Stimulated activated naive CD8-positive, alpha-beta T cell treated with anti-CD3 and anti-CD28 coated beads, Interleukin-15, Interleukin-2, amounts not matched to agents 100 U/mL and 50 U/mL, for 24 hours (primary cell): ENCODE results near the gene OR13C9.
"Not testable (repeated sequence)": the region's sequence is repeated elsewhere in the genome, so short reads cannot be mapped to it uniquely, and the experiment has no call there.

Source experiments
- ATAC-seq: fragments of 150-1000 bp; cut with Tn5 transposase; one replicate; pipeline ENCODE4 v1.10.0; 2021
- DNase-seq: peaks from one replicate; pipeline ENCODE4 v3.0.0; 2021

The OR13C9 gene

DNA sequence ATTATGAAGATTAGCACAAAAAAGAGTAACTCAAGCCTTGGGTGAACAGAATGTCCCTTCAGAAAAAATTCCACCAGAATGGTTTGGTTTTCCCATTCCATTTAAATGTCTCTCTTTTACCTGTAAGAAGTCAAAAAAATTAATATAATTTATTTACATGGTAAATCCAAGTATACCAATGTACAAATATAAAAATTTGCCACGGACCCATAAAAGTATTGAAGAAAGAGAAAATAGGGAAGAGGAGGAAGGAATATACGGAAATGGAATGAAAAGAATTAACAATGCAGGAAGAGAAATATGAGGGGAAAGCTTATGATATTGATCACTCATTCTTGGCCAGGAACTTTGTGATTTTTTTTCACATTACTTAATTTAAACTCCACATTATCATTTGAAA is at the start of gene OR13C9:
Gene OR13C9, minus strand, starts transcription at position 101 of the 400 bp plus-strand sequence. Its CDS starts 0 bp downstream, at position 101.
- ATAC-seq (no peak), DNase-seq (no peak)

DNA sequence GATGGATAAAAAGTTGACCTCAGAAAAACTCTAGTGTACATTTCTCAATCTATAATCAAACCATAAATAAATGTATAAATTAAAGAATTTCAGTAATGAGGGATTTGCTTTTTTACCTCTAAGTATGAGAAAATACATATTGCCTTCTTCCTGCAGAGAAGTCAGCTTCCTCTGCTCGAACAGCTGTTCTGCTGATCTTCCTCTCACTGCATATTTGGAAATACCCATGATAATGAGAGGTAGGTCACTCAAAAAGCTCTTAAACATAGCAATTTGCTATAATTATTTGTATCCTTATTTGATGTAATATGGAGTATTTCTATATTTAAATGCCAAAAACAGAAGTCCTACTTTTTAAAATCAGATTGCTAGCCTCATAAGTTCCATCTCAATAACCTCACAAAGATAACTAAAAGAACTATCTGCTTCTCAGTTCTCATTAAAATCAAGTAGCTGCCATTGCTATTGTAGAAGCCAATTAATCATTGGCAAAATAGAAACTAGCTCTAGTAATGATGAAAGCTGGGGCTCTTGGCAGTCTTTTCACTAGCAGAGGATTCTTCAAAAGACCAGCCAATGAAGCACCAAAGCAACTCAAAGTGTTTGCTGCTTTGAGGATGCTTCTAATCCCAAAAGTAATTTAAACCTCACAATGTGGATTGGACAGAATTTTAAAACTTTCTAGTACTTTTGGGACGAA is 40.6 kb upstream of the OR13C9 start:
- no peak for DNase-seq
- ATAC-seq: no peak

GRCh38 chr9:104635456-104635855 is 17.5 kb upstream of the OR13C9 start:
- no peak for ATAC-seq

GRCh38 chr9:104633976-104634520 is 16.0 kb upstream of the OR13C9 start:
- no peak for DNase-seq
- no peak for ATAC-seq

More at GRCh38 chr9:104635456-104635855, 17.5 kb upstream of the OR13C9 start:
- no peak for DNase-seq

GRCh38 chr9:104625964-104626363 is 8.0 kb upstream of the OR13C9 start:
- ATAC-seq: not testable (repeated sequence)

GRCh38 chr9:104617418-104617817 is 586 bp downstream of the OR13C9 start:
- no peak for DNase-seq

More at GRCh38 chr9:104625964-104626363, 8.0 kb upstream of the OR13C9 start:
- not testable (repeated sequence) for DNase-seq

GRCh38 chr9:104611213-104611612 is 6.8 kb downstream of the OR13C9 start:
- ATAC-seq (no peak), DNase-seq (no peak)

More at GRCh38 chr9:104617418-104617817, 586 bp downstream of the OR13C9 start:
- ATAC-seq: no peak

GRCh38 chr9:104608336-104608735 is 9.7 kb downstream of the OR13C9 start:
- DNase-seq (no peak), ATAC-seq (no peak)

DNA sequence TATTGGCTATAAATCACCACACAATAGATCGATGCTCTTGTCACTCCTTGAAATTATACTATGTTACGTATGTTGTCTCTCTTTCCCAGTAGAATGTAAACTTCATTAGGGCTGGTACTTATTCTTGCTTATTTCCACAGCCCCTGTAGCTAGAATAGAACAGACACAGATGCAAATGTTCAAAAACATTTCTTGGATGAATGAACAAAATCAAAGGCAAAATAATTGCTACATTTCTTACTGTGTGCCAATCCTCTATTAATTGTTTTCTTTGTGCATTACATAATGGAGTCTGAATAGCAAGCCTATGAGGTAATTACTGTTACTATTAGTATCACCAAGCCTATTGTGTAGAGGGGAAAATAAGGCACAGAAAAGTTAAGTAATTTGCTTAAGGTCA is 11.9 kb downstream of the OR13C9 start:
- DNase-seq: no peak
- no peak for ATAC-seq

GRCh38 chr9:104605527-104605926 is 12.5 kb downstream of the OR13C9 start, which contains the start of gene OR13C2:
Gene OR13C2, minus strand, starts transcription at chr9:104605627. Its CDS starts 0 bp downstream, at chr9:104605627.
- not testable (repeated sequence) for ATAC-seq, DNase-seq

DNA sequence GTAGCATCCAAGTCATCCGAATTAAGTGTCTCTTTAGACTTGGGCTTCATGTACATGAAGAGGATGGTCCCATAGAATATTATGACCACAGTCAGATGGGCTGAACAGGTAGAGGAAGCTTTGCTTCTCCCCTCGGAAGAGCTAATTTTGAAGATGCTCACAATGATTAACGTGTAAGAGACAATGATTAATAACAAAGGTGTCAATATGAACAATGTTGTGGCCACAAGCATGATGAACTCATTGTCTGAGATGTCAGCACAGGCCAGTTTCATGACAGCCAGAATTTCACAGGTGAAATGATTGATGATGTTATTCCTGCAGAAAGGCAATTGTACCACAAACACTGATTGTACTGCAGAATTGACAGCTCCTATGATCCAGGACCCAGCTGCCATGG is 13.2 kb downstream of the OR13C9 start:
- ATAC-seq: no peak

DNA sequence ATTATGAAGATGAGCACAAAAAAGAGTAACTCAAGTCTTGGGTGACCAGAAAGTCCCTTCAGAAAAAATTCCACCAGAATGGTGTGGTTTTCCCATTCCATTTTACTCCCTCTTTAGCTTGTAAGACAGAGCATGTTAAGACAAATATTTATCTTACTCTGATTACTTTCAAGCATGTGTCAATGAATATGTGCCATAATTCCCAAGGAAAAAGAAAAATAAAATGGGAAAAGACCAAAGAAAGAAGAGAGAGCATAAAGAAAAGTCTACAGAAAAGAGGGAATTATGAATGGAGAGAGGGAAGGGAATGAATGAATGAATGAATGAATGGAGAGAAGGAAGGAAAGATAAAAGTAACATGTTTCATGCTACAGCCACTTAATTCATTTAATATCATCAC is 18.7 kb downstream of the OR13C9 start, which contains the start of gene OR13C5:
Gene OR13C5, minus strand, starts transcription at position 101 of the 400 bp plus-strand sequence. Its CDS starts 0 bp downstream, at position 101.
- ATAC-seq, DNase-seq: not testable (repeated sequence)

More for the DNA sequence above, 13.2 kb downstream of the OR13C9 start:
- DNase-seq: no peak

DNA sequence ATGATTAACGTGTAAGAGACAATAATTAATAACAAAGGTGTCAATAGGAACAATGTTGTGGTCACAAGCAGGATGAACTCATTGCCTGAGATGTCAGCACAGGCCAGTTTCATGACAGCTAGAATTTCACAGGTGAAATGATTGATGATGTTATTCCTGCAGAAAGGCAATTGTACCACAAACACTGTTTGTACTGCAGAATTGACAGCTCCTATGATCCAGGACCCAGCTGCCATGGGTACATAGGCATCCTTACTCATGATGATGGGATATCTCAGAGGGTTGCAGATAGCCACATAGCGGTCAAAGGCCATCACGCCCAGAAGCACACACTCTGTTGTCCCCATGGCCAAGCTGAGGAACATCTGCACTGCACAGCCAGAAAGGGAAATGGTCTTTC is 19.3 kb downstream of the OR13C9 start:
- DNase-seq, ATAC-seq: not testable (repeated sequence)

DNA sequence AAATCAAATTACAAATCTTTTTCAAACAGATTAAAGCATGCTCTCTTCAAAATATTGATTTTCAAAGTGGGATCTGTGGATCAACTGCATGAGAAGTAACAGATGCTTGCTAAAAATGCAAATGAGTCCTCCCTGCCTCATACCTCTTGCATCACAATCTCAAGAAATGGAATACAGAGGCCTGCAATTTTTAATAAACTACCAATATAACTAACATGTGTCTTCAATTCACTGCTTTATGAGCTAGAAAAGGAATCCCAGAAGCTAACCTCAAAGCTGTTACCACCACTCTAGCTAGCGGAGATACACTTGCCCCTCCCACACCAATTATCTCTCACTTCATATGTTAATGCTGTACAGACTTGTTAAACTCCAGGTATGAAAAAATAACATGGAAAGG is 28.4 kb downstream of the OR13C9 start:
- DNase-seq: no peak
- no peak for ATAC-seq

GRCh38 chr9:104586496-104587180 is 31.4 kb downstream of the OR13C9 start:
- DNase-seq (no peak), ATAC-seq (no peak)

GRCh38 chr9:104580562-104580961 is 37.4 kb downstream of the OR13C9 start:
- DNase-seq (no peak), ATAC-seq (no peak)

- DNase-seq (no peak), ATAC-seq (no peak)
Measured at GRCh38 chr9:104577263-104577662, 40.7 kb downstream of the OR13C9 start.

DNA sequence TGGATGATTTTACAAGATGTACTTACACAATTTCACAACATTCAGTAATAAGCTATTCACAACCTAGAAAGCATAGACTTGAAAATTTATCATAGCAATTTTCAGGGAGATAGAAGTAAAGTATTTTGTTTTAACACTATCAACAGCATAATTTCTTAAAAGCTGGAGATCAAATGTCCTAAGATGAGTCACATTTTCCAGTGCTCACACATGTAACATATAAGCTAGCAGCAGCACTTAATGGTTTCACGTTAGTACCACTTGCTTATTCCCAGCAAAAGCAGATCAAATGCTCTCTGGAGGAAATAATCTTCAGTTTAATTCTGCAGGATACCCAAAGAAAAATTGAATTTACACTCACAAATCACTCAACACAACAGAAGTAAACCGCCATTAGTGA is 42.5 kb downstream of the OR13C9 start:
- ATAC-seq (no peak), DNase-seq (no peak)

- no peak for ATAC-seq
- DNase-seq: no peak
Measured at GRCh38 chr9:104572612-104573011, 45.4 kb downstream of the OR13C9 start.

DNA sequence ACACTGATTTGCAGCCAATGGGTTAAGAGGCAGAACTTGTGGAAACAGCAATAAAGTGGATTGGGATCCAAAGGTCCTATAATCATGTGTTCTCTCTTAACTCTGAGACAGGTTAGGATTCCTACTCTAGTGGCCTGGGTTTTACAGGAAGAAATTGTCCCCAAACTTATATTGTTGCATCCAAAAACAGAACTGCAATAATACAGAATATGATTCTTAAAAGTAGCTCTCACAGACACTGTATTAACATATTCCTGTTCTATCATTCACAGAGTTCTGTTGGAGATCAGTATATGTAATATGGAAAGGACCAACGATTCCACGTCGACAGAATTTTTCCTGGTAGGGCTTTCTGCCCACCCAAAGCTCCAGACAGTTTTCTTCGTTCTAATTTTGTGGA is 49.1 kb downstream of the OR13C9 start, which contains the start of gene OR13C8:
Gene OR13C8, plus strand, starts transcription at position 301 of the 400 bp plus-strand sequence. Its CDS starts 0 bp downstream, at position 301.
- DNase-seq (no peak), ATAC-seq (no peak)
